Mesenchymal stem cell (in vitro differentiated cells and primary cell): ENCODE measurements around the gene TAF10.

Experiments
- DNase-seq: peaks from one replicate; pipeline ENCODE4 v3.0.0-alpha.2; 2013
- H2AFZ ChIP-seq: one replicate; pipeline ENCODE4 v1.6.1; 2013; ENCODE audit warnings: low read depth, mild to moderate bottlenecking, control low read depth, inconsistent platforms, low read length, moderate library complexity
- H2AK5ac ChIP-seq: 2 replicates; pipeline ENCODE4 v1.6.1; 2013; ENCODE audit warnings: low read length, moderate library complexity, mild to moderate bottlenecking, inconsistent platforms; ENCODE audit not compliant: severe bottlenecking
- H2BK120ac ChIP-seq: one replicate; pipeline ENCODE4 v1.6.1; 2013; ENCODE audit warnings: low read depth, mild to moderate bottlenecking, inconsistent platforms, low read length, moderate library complexity
- H2BK12ac ChIP-seq, 2 experiments: one replicate each; pipeline ENCODE4 v1.6.1; 2013; ENCODE audit warnings: inconsistent platforms in 2 of 2, low read length in 2 of 2, mild to moderate bottlenecking in 2 of 2, moderate library complexity in 2 of 2, control low read depth in 1 of 2
- H2BK15ac ChIP-seq: one replicate; pipeline ENCODE4 v1.6.1; 2013; ENCODE audit warnings: mild to moderate bottlenecking, low read depth, inconsistent platforms; ENCODE audit not compliant: poor library complexity, severe bottlenecking
- H2BK5ac ChIP-seq: 2 replicates; pipeline ENCODE4 v1.6.1; 2013; ENCODE audit warnings: low read depth, mild to moderate bottlenecking, low read length, control low read depth, inconsistent platforms; ENCODE audit not compliant: poor library complexity, severe bottlenecking
- H3K14ac ChIP-seq, 2 experiments: one replicate each; pipeline ENCODE4 v1.6.1; 2013; ENCODE audit warnings: inconsistent platforms in 2 of 2, low read length in 2 of 2, control low read depth in 1 of 2, mild to moderate bottlenecking in 1 of 2, moderate library complexity in 1 of 2
- H3K18ac ChIP-seq, 2 experiments: one replicate each; pipeline ENCODE4 v1.6.1; 2013; ENCODE audit warnings: inconsistent platforms in 2 of 2, low read length in 2 of 2, control low read depth in 1 of 2, low read depth in 1 of 2, mild to moderate bottlenecking in 1 of 2
- H3K23ac ChIP-seq, 2 experiments: one replicate each; pipeline ENCODE4 v1.6.1; 2013; ENCODE audit warnings: inconsistent platforms in 2 of 2, low read length in 2 of 2, mild to moderate bottlenecking in 2 of 2, moderate library complexity in 2 of 2, control low read depth in 1 of 2
- H3K27ac ChIP-seq: 2 replicates; pipeline ENCODE4 v1.5.1; 2013; ENCODE audit warnings: mild to moderate bottlenecking, moderate library complexity, low read length, control low read depth, inconsistent platforms; ENCODE audit not compliant: poor library complexity, severe bottlenecking
- H3K27me3 ChIP-seq, 2 experiments: 2 replicates each; pipeline versions ENCODE4 v1.6.1 to v1.7.0; 2013; ENCODE audit warnings: low read length in 2 of 2, mild to moderate bottlenecking in 2 of 2, moderate library complexity in 2 of 2, control low read depth in 1 of 2, inconsistent platforms in 1 of 2; ENCODE audit not compliant: control insufficient read depth in 1 of 2, insufficient read depth in 1 of 2
- H3K36me3 ChIP-seq, 2 experiments: 2 replicates each; pipeline versions ENCODE4 v1.6.1 to v1.7.0; 2013; ENCODE audit warnings: low read length in 2 of 2, control low read depth in 1 of 2, inconsistent platforms in 1 of 2, low read depth in 1 of 2, mild to moderate bottlenecking in 1 of 2; ENCODE audit not compliant: insufficient read depth in 2 of 2, control insufficient read depth in 1 of 2
- H3K4ac ChIP-seq, 2 experiments: one replicate each; pipeline ENCODE4 v1.6.1; 2013; ENCODE audit warnings: inconsistent platforms in 2 of 2, low read length in 2 of 2, mild to moderate bottlenecking in 2 of 2, moderate library complexity in 2 of 2, control low read depth in 1 of 2, low read depth in 1 of 2
- H3K4me1 ChIP-seq: 2 replicates; pipeline ENCODE4 v1.6.1; 2013; ENCODE audit warnings: low read depth, low read length, control low read depth; ENCODE audit not compliant: control insufficient read depth, insufficient read depth
- H3K4me2 ChIP-seq: 2 replicates; pipeline ENCODE4 v1.6.1; 2013; ENCODE audit warnings: low read length, mild to moderate bottlenecking, inconsistent platforms; ENCODE audit not compliant: poor library complexity, severe bottlenecking
- H3K4me3 ChIP-seq, 2 experiments: 2 replicates each; pipeline versions ENCODE4 v1.5.1 to v1.7.0; 2013; ENCODE audit warnings: low read length in 2 of 2, mild to moderate bottlenecking in 2 of 2, control low read depth in 1 of 2, low read depth in 1 of 2; ENCODE audit not compliant: insufficient read depth in 1 of 2
- H3K79me1 ChIP-seq: replicated peaks from 2 replicates; pipeline ENCODE4 v1.6.1; 2013; ENCODE audit warnings: mild to moderate bottlenecking, control low read depth, low read length, inconsistent platforms; ENCODE audit not compliant: poor library complexity, severe bottlenecking
- H3K9ac ChIP-seq: 2 replicates; pipeline ENCODE4 v1.7.0; 2013; ENCODE audit warnings: mild to moderate bottlenecking, low read length, moderate library complexity
- H3K9me3 ChIP-seq: 2 replicates; pipeline ENCODE4 v1.7.0; 2013; ENCODE audit warnings: mild to moderate bottlenecking, low read length; ENCODE audit not compliant: control insufficient read depth
- H4K8ac ChIP-seq: one replicate; pipeline ENCODE4 v1.6.1; 2013; ENCODE audit warnings: inconsistent platforms, mild to moderate bottlenecking, low read length, moderate library complexity
- H4K91ac ChIP-seq: one replicate; pipeline ENCODE4 v1.6.1; 2013; ENCODE audit warnings: mild to moderate bottlenecking, low read length, inconsistent platforms
- WGBS: methylation state at CpG from one replicate; pipeline ENCODE4 v1.1.7; 2013; ENCODE audit warnings: mixed read lengths; 5-methylcytosine and 5-hydroxymethylcytosine counted together

TAF10 gene

DNA sequence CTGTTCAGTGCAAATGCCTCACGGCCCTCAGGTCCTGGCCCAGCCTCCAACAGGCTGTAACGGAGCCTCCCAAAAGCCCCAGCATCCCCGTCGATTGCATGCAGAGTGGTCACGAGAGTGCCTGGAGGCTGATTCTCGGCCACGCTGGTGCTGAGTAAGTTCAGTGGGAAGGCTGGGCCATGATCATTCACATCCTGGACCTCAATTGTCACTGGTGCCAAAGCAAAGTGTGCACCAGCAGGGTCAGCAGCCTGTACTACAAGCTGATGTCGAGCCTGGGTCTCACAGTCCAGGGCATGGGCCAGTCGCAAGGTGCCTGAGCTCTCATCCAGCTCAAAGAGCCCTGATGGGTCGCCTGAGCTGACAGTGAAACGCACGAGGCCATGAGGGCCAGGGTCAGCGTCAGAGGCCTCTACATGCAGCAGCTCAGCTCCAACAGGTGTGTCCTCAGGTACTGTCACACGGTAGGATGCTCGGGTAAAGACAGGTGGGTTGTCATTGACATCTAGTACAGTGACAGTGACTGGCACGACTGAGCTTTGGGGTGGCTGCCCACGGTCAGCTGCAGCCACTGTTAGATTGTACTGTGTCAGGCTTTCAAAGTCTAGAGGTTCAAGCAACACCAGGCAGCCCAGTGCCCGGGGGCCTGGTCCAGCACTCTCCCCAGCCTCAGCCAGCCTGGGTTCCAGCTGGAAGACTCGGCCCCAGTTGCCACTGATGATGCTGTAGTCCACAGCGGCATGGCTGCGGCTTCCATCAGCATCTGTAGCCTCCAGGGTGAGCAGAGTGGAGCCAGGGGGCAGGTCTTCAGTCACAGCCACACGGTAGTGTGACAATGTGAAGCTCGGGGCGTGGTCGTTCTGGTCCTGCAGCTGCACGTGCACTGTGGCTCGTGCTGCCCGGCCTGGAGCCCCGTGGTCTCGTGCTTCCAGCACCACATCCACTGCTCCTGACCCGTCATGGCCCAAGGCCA is 11.7 kb upstream of the TAF10 start:
- H3K36me3 ChIP-seq: peaks cover 7 to 38% of the 10 kb centered on the region in 2 experiments
- 97% methylated on average over 31 of the region's 31 CpGs for WGBS
- peaks cover 2% of the 10 kb centered on the region for H3K4me1 ChIP-seq
- no peak overlapping the region for H2AK5ac ChIP-seq
- H3K27ac ChIP-seq: no peak overlapping the region
- H3K27me3 ChIP-seq: peaks cover 0 to 23% of the 10 kb centered on the region in 2 experiments
- no peak overlapping the region for H2AFZ ChIP-seq
- no peak overlapping the region for H3K23ac ChIP-seq
- H3K4me3 ChIP-seq: no peak overlapping the region
- H2BK15ac ChIP-seq: no peak overlapping the region
- H2BK120ac ChIP-seq: no peak overlapping the region
- H3K14ac ChIP-seq: no peak overlapping the region
- no peak overlapping the region for H4K8ac ChIP-seq
- no peaks in the 10 kb centered on the region for H3K9me3 ChIP-seq
- H3K9ac ChIP-seq: no peak overlapping the region
- H3K79me1 ChIP-seq: peaks cover under 1% of the 10 kb centered on the region
- no peak overlapping the region for H3K18ac ChIP-seq
- H2BK12ac ChIP-seq: no peak overlapping the region
- H4K91ac ChIP-seq: peak overlapping the region; percentile 36
- no peak overlapping the region for H2BK5ac ChIP-seq
- DNase-seq: no peak
- H3K4me2 ChIP-seq: no peak overlapping the region
- H3K4ac ChIP-seq: no peak overlapping the region

DNA sequence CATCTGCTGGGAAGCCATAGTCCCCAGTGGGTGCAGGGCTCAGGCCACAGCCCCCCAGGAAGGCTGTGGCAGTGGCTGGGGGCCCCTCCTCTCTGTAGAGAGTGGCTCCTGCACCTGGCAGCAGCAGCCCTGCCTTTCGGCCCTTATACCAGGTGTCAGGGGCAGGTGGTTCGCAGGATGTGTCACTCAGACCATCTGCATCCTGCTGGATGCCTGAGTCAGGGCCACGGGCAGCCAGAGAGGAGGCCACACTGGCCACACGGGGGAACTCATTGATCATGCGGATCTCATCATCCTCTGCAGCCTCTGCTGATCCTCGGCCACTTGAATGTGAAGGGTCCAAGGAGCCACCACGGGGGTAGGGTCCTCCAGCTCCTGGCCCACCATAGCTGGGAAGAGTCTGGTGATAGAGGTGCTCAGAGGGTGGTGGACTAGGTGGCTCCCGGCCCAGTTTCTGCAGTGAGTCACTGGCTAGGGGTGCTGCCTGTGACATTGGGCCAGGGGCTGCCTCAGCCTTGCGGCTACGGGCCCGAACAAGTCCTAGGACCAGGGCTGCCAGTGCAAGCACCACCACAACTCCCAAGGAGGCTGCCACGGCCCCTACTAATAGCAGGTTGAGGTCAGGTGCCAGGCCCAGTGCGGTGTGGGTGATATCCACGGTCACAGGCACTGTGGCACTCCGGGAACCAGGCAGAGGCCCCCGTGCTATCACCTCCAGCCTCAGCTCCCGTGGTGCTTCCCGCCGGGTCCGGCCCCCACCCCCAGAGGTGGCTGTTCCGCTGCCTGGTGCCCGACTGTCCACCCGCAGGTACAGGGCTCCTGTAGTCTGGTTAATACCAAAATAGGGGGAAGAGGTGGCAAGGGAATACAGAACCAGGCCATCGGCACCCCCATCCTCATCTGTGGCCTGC is 10.5 kb upstream of the TAF10 start:
- 93% methylated on average over 24 of the region's 24 CpGs for WGBS
- Histone ChIP-seq H3K4me1 (peaks cover 11% of the 10 kb centered on the region), H3K4me2 (no peak overlapping the region), H3K14ac (no peak overlapping the region), H3K36me3 (peaks cover 7 to 38% of the 10 kb centered on the region in 2 experiments), H3K4ac (no peak overlapping the region), H4K91ac (no peak overlapping the region), H3K9ac (no peak overlapping the region), H3K27me3 (peaks cover 0 to 23% of the 10 kb centered on the region in 2 experiments), H2BK5ac (no peak overlapping the region), H4K8ac (no peak overlapping the region), H2BK120ac (no peak overlapping the region), H3K4me3 (no peak overlapping the region), H2BK15ac (peak overlapping the region; percentile 13), H2AK5ac (no peak overlapping the region), H3K27ac (no peak overlapping the region), H2BK12ac (no peak overlapping the region), H3K79me1 (peaks cover 4% of the 10 kb centered on the region), H3K23ac (no peak overlapping the region), H3K9me3 (no peaks in the 10 kb centered on the region), H3K18ac (no peak overlapping the region), H2AFZ (no peak overlapping the region)
- no peak for DNase-seq

DNA sequence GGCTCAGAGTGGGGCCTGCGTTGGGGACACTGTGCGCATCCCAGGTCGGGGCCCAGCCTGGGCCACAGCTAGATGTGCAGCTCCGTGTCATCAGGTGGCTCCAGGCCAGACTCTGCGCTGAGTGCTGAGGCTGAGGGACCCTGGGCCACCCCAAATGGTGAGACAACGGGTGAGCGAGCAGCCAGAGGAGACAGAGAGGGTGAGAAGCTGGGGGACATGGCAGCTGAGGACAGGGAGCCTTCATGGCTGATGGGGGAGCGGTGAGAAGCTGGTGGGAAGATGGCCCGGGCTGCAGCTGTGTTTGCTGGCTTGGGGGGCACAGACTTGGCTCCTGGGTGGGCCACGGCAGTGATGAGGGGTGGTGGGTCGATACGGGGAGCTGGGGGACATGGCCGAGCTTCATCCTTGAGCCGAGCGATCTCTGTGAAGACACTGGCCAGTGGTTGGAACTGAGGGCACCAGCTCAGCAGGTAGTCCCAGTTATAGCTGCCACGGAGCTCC is 9.7 kb upstream of the TAF10 start:
- no peak overlapping the region for H3K4me3 ChIP-seq
- no peak overlapping the region for H3K4me2 ChIP-seq
- H3K14ac ChIP-seq: no peak overlapping the region
- H3K23ac ChIP-seq: no peak overlapping the region
- no peak overlapping the region for H3K9ac ChIP-seq
- H3K27ac ChIP-seq: no peak overlapping the region
- H3K36me3 ChIP-seq: peaks cover 12 to 40% of the 10 kb centered on the region in 2 experiments
- DNase-seq: no peak
- H2BK120ac ChIP-seq: no peak overlapping the region
- no peak overlapping the region for H2BK5ac ChIP-seq
- 96% methylated on average over 16 of the region's 16 CpGs for WGBS
- peaks cover 18% of the 10 kb centered on the region for H3K4me1 ChIP-seq
- no peaks in the 10 kb centered on the region for H3K9me3 ChIP-seq
- no peak overlapping the region for H3K18ac ChIP-seq
- no peak overlapping the region for H2BK15ac ChIP-seq
- no peak overlapping the region for H4K91ac ChIP-seq
- no peak overlapping the region for H2AFZ ChIP-seq
- H3K4ac ChIP-seq: no peak overlapping the region
- H3K27me3 ChIP-seq: peaks cover 0 to 18% of the 10 kb centered on the region in 2 experiments
- no peak overlapping the region for H2AK5ac ChIP-seq
- H2BK12ac ChIP-seq: no peak overlapping the region
- no peak overlapping the region for H4K8ac ChIP-seq
- peaks cover 12% of the 10 kb centered on the region for H3K79me1 ChIP-seq
